ENCODE results near the gene POMGNT2. TPM values are rescaled to one million over a fixed set of nuclear protein-coding genes. Genes with fewer than 3 reads are reported as not detected.

Gene POMGNT2
- total RNA-seq, 1 experiment from 2014 or later, result 15.5 TPM

DNA sequence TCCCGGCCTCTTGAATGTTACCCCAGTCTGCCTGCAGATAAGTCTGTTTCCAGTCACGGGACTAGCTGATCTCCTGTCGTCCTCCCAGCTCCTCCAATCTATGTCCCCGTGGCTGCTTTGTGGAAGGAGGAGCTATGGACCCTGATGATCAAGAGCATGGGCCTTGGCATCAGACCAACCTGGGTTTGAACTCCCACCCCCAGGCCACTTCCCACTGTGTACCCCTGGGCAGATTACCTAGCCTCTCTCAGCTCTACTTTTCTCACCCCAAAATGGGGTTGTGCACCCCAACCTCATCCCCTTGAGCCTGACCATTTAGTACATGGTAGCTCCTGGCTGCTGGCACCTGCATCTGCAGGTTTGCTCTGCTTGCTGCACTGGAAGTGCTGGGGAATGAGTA lies 71.0 kb downstream of the POMGNT2 start:
- Mint-ChIP-seq H3K9me3 (ENCODE audit: low read depth, unreplicated experiment) (no peaks in the 10 kb centered on the region), H3K4me1 (ENCODE audit: low read depth, unreplicated experiment) (no peaks in the 10 kb centered on the region), H3K4me3 (ENCODE audit: low read depth, unreplicated experiment) (no peak overlapping the region), H3K36me3 (ENCODE audit: insufficient read depth, unreplicated experiment) (no peaks in the 10 kb centered on the region), H3K27me3 (ENCODE audit: unreplicated experiment) (peaks cover 29% of the 10 kb centered on the region), H3K27ac (ENCODE audit: unreplicated experiment) (no peak overlapping the region)
- BruUV-seq (replicated peaks), result no TSS peak
- intact Hi-C loops (cut with micrococcal nuclease; ENCODE audit: unreplicated experiment), result no loop called here
- TF ChIP-seq CTCF (IDR thresholded peaks at IDR 0.05; ENCODE audit: unreplicated experiment), result no peak
- CTCF ChIA-PET, result no interaction called here
- no peak for DNase-seq

DNA sequence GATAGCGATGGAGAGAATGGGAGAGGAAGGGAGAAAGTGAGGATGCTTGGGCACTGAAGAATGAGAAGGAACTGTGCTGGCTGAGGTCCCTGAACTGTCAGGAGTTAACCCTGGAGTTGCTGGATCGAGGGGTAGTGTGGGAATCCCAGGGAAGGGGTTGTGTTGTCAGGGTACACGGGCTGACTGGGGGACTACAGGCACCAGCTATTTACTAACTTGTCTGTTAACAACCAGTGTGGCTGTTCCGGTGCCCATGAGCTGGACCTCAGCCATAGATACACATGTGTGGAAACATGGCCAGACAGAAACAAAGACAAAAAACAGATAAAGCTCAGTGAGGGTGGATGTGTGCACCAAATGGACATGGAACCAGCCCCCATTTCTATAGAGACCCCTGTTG lies 71.7 kb downstream of the POMGNT2 start:
- Mint-ChIP-seq H3K36me3 (ENCODE audit: insufficient read depth, unreplicated experiment) (no peaks in the 10 kb centered on the region), H3K27me3 (ENCODE audit: unreplicated experiment) (peaks cover 29% of the 10 kb centered on the region), H3K4me3 (ENCODE audit: low read depth, unreplicated experiment) (no peak overlapping the region), H3K27ac (ENCODE audit: unreplicated experiment) (no peak overlapping the region), H3K4me1 (ENCODE audit: low read depth, unreplicated experiment) (no peaks in the 10 kb centered on the region), H3K9me3 (ENCODE audit: low read depth, unreplicated experiment) (no peaks in the 10 kb centered on the region)
- TF ChIP-seq CTCF (IDR thresholded peaks at IDR 0.05; ENCODE audit: unreplicated experiment), result no peak
- BruUV-seq (replicated peaks), result no TSS peak
- DNase-seq, result no peak
- CTCF ChIA-PET, result no interaction called here
- intact Hi-C loops (cut with micrococcal nuclease; ENCODE audit: unreplicated experiment), result no loop called here

GRCh38 chr3:43032646-43033628 lies 72.9 kb downstream of the POMGNT2 start:
- Mint-ChIP-seq H3K4me3 (ENCODE audit: low read depth, unreplicated experiment) (no peak overlapping the region), H3K27ac (ENCODE audit: unreplicated experiment) (no peak overlapping the region), H3K27me3 (ENCODE audit: unreplicated experiment) (peaks cover 29% of the 10 kb centered on the region), H3K9me3 (ENCODE audit: low read depth, unreplicated experiment) (no peaks in the 10 kb centered on the region), H3K4me1 (ENCODE audit: low read depth, unreplicated experiment) (no peaks in the 10 kb centered on the region), H3K36me3 (ENCODE audit: insufficient read depth, unreplicated experiment) (no peaks in the 10 kb centered on the region)
- TF ChIP-seq CTCF (IDR thresholded peaks at IDR 0.05; ENCODE audit: unreplicated experiment), result no peak
- BruUV-seq (replicated peaks), result no TSS peak
- no peak for DNase-seq
- intact Hi-C loops (cut with micrococcal nuclease; ENCODE audit: unreplicated experiment), result no loop called here
- CTCF ChIA-PET, result no interaction called here

DNA sequence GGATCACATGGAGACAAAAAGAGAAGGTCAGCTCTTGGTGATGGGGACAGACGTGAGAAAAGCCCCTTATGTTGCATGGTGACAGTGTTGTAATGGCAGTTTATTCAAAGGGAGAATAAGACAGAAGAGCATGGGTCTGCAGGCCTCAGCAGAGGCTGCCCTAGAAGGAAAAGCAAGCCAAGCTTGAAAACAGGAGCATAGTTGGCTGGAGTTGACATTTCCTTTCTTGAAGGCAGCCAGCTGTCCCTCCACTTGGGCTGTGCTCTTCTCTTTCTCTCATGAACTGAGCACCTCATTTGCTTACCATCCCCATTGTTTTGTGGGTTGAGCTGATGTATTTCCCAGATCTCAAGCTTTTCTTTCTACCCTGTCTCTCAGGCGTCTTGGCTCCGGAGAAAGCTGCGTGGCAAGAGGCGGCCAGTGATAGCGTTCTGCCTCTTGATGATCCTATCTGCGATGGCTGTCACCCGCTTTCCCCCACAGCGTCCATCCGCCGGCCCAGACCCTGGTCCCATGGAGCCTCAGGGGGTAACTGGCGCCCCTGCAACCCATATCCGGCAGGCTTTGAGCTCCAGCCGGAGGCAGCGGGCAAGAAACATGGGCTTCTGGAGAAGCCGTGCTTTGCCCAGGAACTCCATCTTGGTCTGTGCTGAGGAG lies 73.9 kb downstream of the POMGNT2 start:
- no peak overlapping the region for H3K27ac Mint-ChIP-seq (ENCODE audit: unreplicated experiment)
- no peaks in the 10 kb centered on the region for H3K36me3 Mint-ChIP-seq (ENCODE audit: insufficient read depth, unreplicated experiment)
- CTCF ChIA-PET, result no interaction called here
- H3K4me3 Mint-ChIP-seq (ENCODE audit: low read depth, unreplicated experiment), result no peak overlapping the region
- peaks cover 25% of the 10 kb centered on the region for H3K27me3 Mint-ChIP-seq (ENCODE audit: unreplicated experiment)
- intact Hi-C loops (cut with micrococcal nuclease; ENCODE audit: unreplicated experiment), result no loop called here
- no peaks in the 10 kb centered on the region for H3K9me3 Mint-ChIP-seq (ENCODE audit: low read depth, unreplicated experiment)
- TF ChIP-seq CTCF (IDR thresholded peaks at IDR 0.05; ENCODE audit: unreplicated experiment), result no peak
- H3K4me1 Mint-ChIP-seq (ENCODE audit: low read depth, unreplicated experiment), result no peaks in the 10 kb centered on the region
- no TSS peak for BruUV-seq (replicated peaks)
- no peak for DNase-seq
